SU-DHL-6 (cell line): ENCODE measurements around the gene S1PR1.
A peak's percentile ranks its signal among the peaks of the same experiment; 100 is the strongest.
"Not testable (repeated sequence)": the region's sequence is repeated elsewhere in the genome, so short reads cannot be mapped to it uniquely, and the experiment has no call there.

ENCODE experiments used
- H2AFZ ChIP-seq: fragments of 200-600 bp; sonication (generic); 2 replicates; pipeline ENCODE4 v1.6.1; 2014; ENCODE audit warnings: low read depth, mild to moderate bottlenecking, moderate library complexity, mixed read lengths, antibody characterized with exemption, low read length; ENCODE audit not compliant: severe bottlenecking
- H3F3A ChIP-seq: fragments of 200-600 bp; shearing (Covaris generic); 2 replicates; pipeline ENCODE4 v1.6.0; 2016; ENCODE audit warnings: antibody characterized with exemption, mild to moderate bottlenecking; ENCODE audit not compliant: insufficient read depth
- H3K27ac ChIP-seq: fragments of 200-600 bp; sonication (generic); 2 replicates; pipeline ENCODE4 v1.5.1; 2016; ENCODE audit warnings: low read depth, mild to moderate bottlenecking, low read length, moderate library complexity, mixed read lengths
- H3K27me3 ChIP-seq: fragments of 200-600 bp; sonication (generic), shearing (Covaris generic); 2 replicates; pipeline ENCODE4 v1.6.0; 2014; ENCODE audit warnings: mild to moderate bottlenecking, low read length
- H3K36me3 ChIP-seq: fragments of 200-600 bp; sonication (generic); 2 replicates; pipeline ENCODE4 v1.6.1; 2014; ENCODE audit warnings: mild to moderate bottlenecking, low read length, mixed read lengths
- H3K4me2 ChIP-seq: fragments of 300-600, 200-600 bp; shearing (Covaris generic), sonication (generic); 2 replicates; pipeline ENCODE4 v1.6.0; 2014; ENCODE audit warnings: low read length, low read depth, mild to moderate bottlenecking; ENCODE audit not compliant: poor library complexity, severe bottlenecking
- H3K4me3 ChIP-seq: fragments of 200-600 bp; sonication (generic); 2 replicates; pipeline ENCODE4 v1.5.1; 2014; ENCODE audit warnings: antibody characterized with exemption, low read length, mild to moderate bottlenecking, mixed read lengths; ENCODE audit not compliant: insufficient read depth, poor library complexity, severe bottlenecking
- H3K79me2 ChIP-seq: fragments of 200-600 bp; sonication (generic); 2 replicates; pipeline ENCODE4 v1.6.1; 2014; ENCODE audit warnings: mild to moderate bottlenecking, low read length, moderate library complexity; ENCODE audit not compliant: insufficient read depth
- H3K9ac ChIP-seq: fragments of 200-600 bp; sonication (generic); 2 replicates; pipeline ENCODE4 v1.7.0; 2014; ENCODE audit warnings: mild to moderate bottlenecking, low read length
- H3K9me2 ChIP-seq: fragments of 200-600 bp; sonication (generic); replicated peaks from 2 replicates; pipeline ENCODE4 v1.6.1; 2014; ENCODE audit warnings: low read length; ENCODE audit not compliant: insufficient read depth
- H3K9me3 ChIP-seq: fragments of 200-600 bp; sonication (generic); 2 replicates; pipeline ENCODE4 v1.6.1; 2014; ENCODE audit warnings: low read length, mixed read lengths; ENCODE audit not compliant: insufficient read depth
- H4K20me1 ChIP-seq: fragments of 200-600 bp; sonication (generic); 2 replicates; pipeline ENCODE4 v1.6.1; 2014; ENCODE audit warnings: low read depth, mild to moderate bottlenecking, antibody characterized with exemption, low read length, moderate library complexity, mixed read lengths
- CTCF ChIP-seq: fragments of 200-600 bp; sonication (generic); IDR thresholded peaks from one replicate; pipeline ENCODE4 v1.5.1; 2017; ENCODE audit warnings: antibody characterized with exemption, mild to moderate bottlenecking, low read length, moderate library complexity; ENCODE audit not compliant: insufficient read depth, poor library complexity, severe bottlenecking
- EZH2phosphoT487 ChIP-seq: fragments of 200-600 bp; sonication (generic), shearing (Covaris generic); conservative IDR thresholded peaks from 2 replicates; pipeline ENCODE4 v1.6.1; 2018; ENCODE audit warnings: mild to moderate bottlenecking, antibody characterized with exemption, low read length, moderate library complexity, mixed read lengths

Gene S1PR1

GRCh38 chr1:101236516-101237228 lies at the start of gene S1PR1:
Gene S1PR1 (plus strand): TSS chr1:101237019. CDS start chr1:101238985, 1,966 bp downstream.
- no peaks in the 10 kb centered on the region for H3K9me3 ChIP-seq
- peak within 1 kb of the TSS; percentile 26; the same call in 1 of the 2 replicates for H3K9ac ChIP-seq
- TF ChIP-seq EZH2phosphoT487 = no peak
- TF ChIP-seq CTCF = no peak
- no peaks in the 10 kb centered on the region for H3K9me2 ChIP-seq
- H4K20me1 ChIP-seq = no peaks in the 10 kb centered on the region
- H3F3A ChIP-seq = no peaks in the 10 kb centered on the region; the same call in 1 of the 2 replicates
- H3K27ac ChIP-seq = no peak within 1 kb of the TSS
- peak within 1 kb of the TSS; percentile 55 for H3K4me3 ChIP-seq
- H3K79me2 ChIP-seq = no peaks in the 10 kb centered on the region
- no peaks in the 10 kb centered on the region for H3K36me3 ChIP-seq
- H3K4me2 ChIP-seq = peak within 1 kb of the TSS; percentile 82
- no peaks in the 10 kb centered on the region for H3K27me3 ChIP-seq
- H2AFZ ChIP-seq = no peak within 1 kb of the TSS

GRCh38 chr1:101187297-101187696 lies 49.5 kb upstream of the S1PR1 start:
- TF ChIP-seq CTCF (no peak), EZH2phosphoT487 (no peak)
- Histone ChIP-seq H3K36me3 (no peaks in the 10 kb centered on the region), H3K9me3 (no peaks in the 10 kb centered on the region), H3K79me2 (no peaks in the 10 kb centered on the region), H3F3A (no peaks in the 10 kb centered on the region), H2AFZ (no peak overlapping the region), H4K20me1 (no peaks in the 10 kb centered on the region), H3K4me3 (no peak overlapping the region), H3K27ac (no peak overlapping the region), H3K27me3 (no peaks in the 10 kb centered on the region), H3K9ac (no peak overlapping the region), H3K4me2 (no peak overlapping the region), H3K9me2 (no peaks in the 10 kb centered on the region)

GRCh38 chr1:101188331-101188730 lies 48.5 kb upstream of the S1PR1 start:
- H3K9ac ChIP-seq = no peak overlapping the region
- H3K27me3 ChIP-seq = no peaks in the 10 kb centered on the region
- no peak overlapping the region for H3K4me3 ChIP-seq
- no peaks in the 10 kb centered on the region for H3F3A ChIP-seq
- no peaks in the 10 kb centered on the region for H4K20me1 ChIP-seq
- TF ChIP-seq EZH2phosphoT487 (no peak), CTCF (no peak)
- H3K9me2 ChIP-seq = no peaks in the 10 kb centered on the region
- H3K4me2 ChIP-seq = no peak overlapping the region
- H3K36me3 ChIP-seq = no peaks in the 10 kb centered on the region
- H3K27ac ChIP-seq = no peak overlapping the region
- no peaks in the 10 kb centered on the region for H3K79me2 ChIP-seq
- no peak overlapping the region for H2AFZ ChIP-seq
- no peaks in the 10 kb centered on the region for H3K9me3 ChIP-seq

GRCh38 chr1:101188968-101189367 lies 47.9 kb upstream of the S1PR1 start:
- H3K9ac ChIP-seq, H3K27ac ChIP-seq, H2AFZ ChIP-seq, H3F3A ChIP-seq, H3K4me3 ChIP-seq, H3K79me2 ChIP-seq, H3K36me3 ChIP-seq, H3K27me3 ChIP-seq, H3K9me2 ChIP-seq, H3K9me3 ChIP-seq, H4K20me1 ChIP-seq, H3K4me2 ChIP-seq: not testable (repeated sequence)
